ENCODE results near the gene SPP2.

GRCh38 chr2:234081970-234082822 lies 31.7 kb downstream of the SPP2 start:
- no peak for TF ChIP-seq CTCF (IDR thresholded peaks at IDR 0.05)
- no peak for TF ChIP-seq POLR2A (IDR thresholded peaks at IDR 0.05)
